HUES64 (cell line): ENCODE data around the gene FAM124A.
"Not testable (repeated sequence)": the region's sequence is repeated elsewhere in the genome, so short reads cannot be mapped to it uniquely, and the experiment has no call there.

Experiments
- H3K27ac ChIP-seq: 2 replicates; pipeline ENCODE4 v1.7.0; 2013; ENCODE audit warnings: low read depth, low read length, inconsistent platforms
- H3K27me3 ChIP-seq: 2 replicates; pipeline ENCODE4 v1.6.1; 2013; ENCODE audit warnings: mild to moderate bottlenecking, low read length; ENCODE audit not compliant: insufficient read depth
- H3K36me3 ChIP-seq: 2 replicates; pipeline ENCODE4 v1.6.1; 2013; ENCODE audit warnings: mild to moderate bottlenecking, low read length; ENCODE audit not compliant: insufficient read depth
- H3K4me1 ChIP-seq: 2 replicates; pipeline ENCODE4 v1.6.1; 2013; ENCODE audit warnings: mild to moderate bottlenecking, low read length, moderate library complexity; ENCODE audit not compliant: insufficient read depth
- H3K4me3 ChIP-seq: 2 replicates; pipeline ENCODE4 v1.5.1; 2013; ENCODE audit warnings: mild to moderate bottlenecking, low read length, moderate library complexity
- H3K9ac ChIP-seq: 2 replicates; pipeline ENCODE4 v1.6.1; 2013; ENCODE audit warnings: mild to moderate bottlenecking, low read depth, low read length
- H3K9me3 ChIP-seq: 2 replicates; pipeline ENCODE4 v1.6.1; 2013; ENCODE audit warnings: low read depth, low read length; ENCODE audit not compliant: insufficient read depth
- WGBS: fragments of 150-250, 120-280 bp; methylation state at CpG from one replicate; pipeline ENCODE4 v1.1.7; 2013; ENCODE audit warnings: missing lambda C conversion rate; 5-methylcytosine and 5-hydroxymethylcytosine counted together

The FAM124A gene

DNA sequence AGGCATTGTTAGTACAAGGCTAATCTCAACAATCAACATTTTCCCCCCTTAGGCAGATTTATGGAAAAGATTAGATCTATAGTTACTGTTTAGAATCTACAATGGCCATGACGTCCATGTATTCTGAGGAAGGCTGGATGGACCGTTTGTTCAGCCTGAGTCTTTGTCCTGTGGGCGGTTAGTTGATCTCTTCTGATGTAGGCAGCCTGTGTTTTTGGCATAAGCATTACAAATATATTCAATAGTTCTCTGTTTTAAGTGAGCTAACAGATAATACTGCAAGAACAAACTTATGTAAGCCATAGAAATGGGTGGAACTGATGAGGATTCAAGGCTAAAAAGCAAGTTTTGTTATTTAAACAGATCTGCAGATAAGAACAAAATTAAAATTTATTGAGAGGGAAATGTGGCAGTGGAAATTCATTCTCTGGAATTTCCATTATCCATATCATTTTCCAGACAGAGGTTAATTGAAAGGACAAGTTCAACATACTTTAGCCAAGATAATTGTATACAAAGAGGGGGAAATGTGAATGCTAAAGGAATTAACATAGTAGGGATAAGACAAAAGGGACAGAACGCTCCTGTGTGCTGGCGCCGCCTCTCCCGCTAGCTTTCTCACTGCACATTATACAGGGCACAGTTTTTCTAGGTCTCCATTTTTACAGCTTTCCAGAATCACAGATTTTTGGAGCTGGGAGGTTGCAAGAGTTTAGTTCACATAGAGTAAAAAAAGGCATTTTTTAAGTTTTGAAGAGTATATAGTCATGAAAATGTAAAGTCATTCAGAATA lies 48.6 kb downstream of the FAM124A start:
- Histone ChIP-seq H3K4me3 (no peak overlapping the region), H3K27me3 (no peaks in the 10 kb centered on the region), H3K9ac (no peak overlapping the region), H3K36me3 (peaks cover 6% of the 10 kb centered on the region; the same call in 1 of the 2 replicates), H3K4me1 (peaks cover 34% of the 10 kb centered on the region), H3K27ac (no peak overlapping the region), H3K9me3 (no peaks in the 10 kb centered on the region)
- WGBS: 87% methylated on average over 6 of the region's 7 CpGs

DNA sequence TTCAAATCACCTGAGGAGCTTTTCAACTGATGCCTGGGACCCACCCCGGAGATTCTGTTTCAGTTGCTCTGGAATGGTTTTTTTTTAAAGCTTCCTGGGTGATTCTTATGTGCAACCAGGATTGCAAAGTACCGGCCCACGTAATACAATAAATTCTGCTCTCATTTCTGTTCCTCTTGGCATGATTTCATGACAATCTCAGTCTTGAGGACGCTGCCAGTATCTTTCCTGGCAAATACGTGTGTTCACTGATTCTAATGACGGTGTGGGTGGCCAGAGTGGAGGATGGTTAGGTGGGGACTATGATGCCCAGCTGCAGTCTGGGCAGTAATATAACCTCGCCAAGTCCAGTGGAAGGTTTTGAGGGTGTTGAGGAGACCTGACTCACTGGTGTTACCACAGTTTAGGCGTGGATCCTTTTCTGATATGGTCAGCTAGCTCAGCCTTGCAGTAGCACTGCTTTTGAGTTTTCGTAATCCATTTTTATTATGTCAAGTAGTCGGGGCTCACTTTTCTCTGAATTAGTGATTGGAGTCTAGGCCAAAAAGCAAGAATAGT lies 49.4 kb downstream of the FAM124A start:
- Histone ChIP-seq H3K4me1 (peaks cover 37% of the 10 kb centered on the region), H3K27ac (no peak overlapping the region)

DNA sequence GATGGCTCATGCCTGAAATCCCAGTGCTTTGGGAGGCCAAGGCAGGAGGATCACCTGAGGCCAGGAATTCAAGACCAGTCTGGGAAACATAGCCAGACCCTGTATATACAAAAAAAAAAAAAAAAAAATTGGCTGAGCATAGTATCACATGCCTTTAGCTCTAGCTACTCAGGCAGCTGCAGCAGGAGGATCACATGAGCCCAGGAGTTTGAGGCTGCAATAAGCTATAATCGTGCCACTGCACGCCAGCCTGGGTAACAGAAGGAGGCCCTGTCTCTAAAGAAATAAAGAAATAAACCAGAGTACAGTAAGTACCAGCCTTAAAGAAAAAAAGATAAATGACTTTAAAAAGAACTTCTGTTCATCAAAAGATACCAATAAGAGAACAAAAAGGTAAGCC lies 52.9 kb downstream of the FAM124A start:
- WGBS: 94% methylated on average over 2 of the region's 2 CpGs
- no peaks in the 10 kb centered on the region for H3K27me3 ChIP-seq
- no peak overlapping the region for H3K9ac ChIP-seq
- no peak overlapping the region for H3K4me3 ChIP-seq
- no peaks in the 10 kb centered on the region for H3K9me3 ChIP-seq
- peaks cover 25% of the 10 kb centered on the region; the same call in 1 of the 2 replicates for H3K36me3 ChIP-seq
- H3K4me1 ChIP-seq: peaks cover 22% of the 10 kb centered on the region
- no peak overlapping the region for H3K27ac ChIP-seq

More for the DNA sequence above, 49.4 kb downstream of the FAM124A start:
- Histone ChIP-seq H3K27me3 (no peaks in the 10 kb centered on the region), H3K9me3 (no peaks in the 10 kb centered on the region), H3K36me3 (peaks cover 6% of the 10 kb centered on the region; the same call in 1 of the 2 replicates), H3K9ac (no peak overlapping the region), H3K4me3 (no peak overlapping the region)
- WGBS: 96% methylated on average over 10 of the region's 10 CpGs

GRCh38 chr13:51276636-51277035 lies 54.4 kb downstream of the FAM124A start:
- H3K9ac ChIP-seq: no peak overlapping the region
- H3K27ac ChIP-seq: no peak overlapping the region
- no peaks in the 10 kb centered on the region for H3K9me3 ChIP-seq
- H3K36me3 ChIP-seq: peaks cover 40% of the 10 kb centered on the region
- H3K4me1 ChIP-seq: peaks cover 7% of the 10 kb centered on the region; the same call in 1 of the 2 replicates
- WGBS: 74% methylated on average over 3 of the region's 4 CpGs
- H3K4me3 ChIP-seq: no peak overlapping the region
- no peaks in the 10 kb centered on the region for H3K27me3 ChIP-seq

DNA sequence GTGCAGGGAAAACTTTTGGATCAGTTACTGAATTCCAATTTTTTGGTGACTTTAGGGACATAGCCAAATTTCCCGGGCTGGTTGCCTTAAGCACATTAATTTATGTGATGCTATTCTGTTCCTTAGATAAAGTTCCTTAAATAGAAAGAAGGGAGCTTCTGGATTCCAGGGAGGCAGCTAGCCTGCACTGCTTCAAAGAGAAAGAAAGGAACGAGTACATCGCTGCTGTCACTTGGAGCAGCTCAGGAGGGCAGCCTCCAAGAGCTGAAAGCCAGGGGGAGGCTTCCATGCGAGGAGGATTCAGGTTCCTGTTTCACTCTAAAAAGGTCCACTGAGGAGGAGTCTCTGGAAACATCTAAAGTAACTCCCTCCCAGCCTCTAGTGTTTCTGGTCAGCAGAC lies 55.7 kb downstream of the FAM124A start:
- Histone ChIP-seq H3K36me3 (peaks cover 50% of the 10 kb centered on the region), H3K27me3 (no peaks in the 10 kb centered on the region), H3K4me3 (no peak overlapping the region), H3K27ac (no peak overlapping the region), H3K4me1 (0 out of 2 replicates have a peak, but pooled peaks cover 4% of the 10 kb centered on the region), H3K9me3 (no peaks in the 10 kb centered on the region), H3K9ac (no peak overlapping the region)
- 91% methylated on average over 4 of the region's 4 CpGs for WGBS

DNA sequence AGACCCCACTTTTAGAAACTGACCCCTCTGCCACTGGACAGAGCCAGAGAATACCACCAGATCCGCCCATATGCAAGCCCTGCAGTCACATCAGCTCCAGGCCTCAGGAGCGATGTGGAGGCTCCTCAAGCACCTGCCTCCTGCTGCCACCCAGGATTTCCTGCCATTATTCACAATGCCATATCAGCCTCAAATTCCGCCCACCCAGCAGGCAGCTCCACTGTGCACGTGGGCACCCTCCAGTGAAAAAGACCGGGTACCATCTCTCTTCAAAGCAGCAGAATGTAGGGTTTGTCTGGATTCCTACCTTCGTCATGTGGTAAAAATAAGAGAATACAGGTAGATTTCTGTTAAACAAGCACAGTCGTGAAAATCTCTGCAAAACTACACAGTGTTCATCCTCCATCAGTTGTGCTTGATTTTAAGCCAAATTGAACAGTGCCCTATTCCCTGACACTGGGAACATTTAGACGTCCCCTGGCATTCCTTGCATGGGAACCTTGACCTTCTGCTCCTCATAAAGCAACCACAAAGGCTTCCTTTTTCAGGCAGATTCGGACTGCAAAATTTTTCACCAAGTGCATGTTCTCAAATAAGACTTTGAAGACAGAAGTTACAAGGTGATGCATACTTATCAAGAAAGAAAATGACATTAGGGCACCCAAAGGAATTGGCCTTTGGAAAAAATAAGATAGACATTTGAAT lies 56.4 kb downstream of the FAM124A start:
- 72% methylated on average over 9 of the region's 9 CpGs for WGBS

DNA sequence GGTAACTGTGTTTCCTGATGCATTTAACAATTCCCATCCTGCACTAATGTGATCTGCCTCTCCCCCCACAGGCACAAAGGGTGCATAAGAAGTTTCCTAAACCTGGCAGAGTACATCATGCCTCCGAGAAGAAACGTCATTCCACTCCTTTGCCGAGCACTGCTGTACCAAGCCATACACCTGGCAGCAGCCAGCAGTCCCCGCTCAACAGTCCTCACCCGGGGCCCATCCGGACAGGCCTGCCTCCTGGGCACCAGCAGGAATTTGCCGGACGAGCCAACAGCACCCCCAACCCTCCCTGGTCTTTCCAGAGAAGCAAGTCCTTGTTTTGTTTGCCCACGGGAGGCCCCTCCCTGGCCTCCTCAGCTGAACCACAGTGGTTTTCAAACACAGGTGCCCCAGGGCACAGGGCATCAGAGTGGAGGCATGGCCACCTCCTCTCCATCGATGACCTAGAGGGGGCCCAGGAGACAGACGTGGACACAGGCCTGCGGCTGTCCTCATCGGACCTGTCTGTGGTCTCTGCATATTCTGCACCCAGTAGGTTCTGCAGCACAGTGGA lies 58.3 kb downstream of the FAM124A start:
- Histone ChIP-seq H3K9me3 (no peaks in the 10 kb centered on the region), H3K27me3 (no peaks in the 10 kb centered on the region), H3K4me3 (no peak overlapping the region), H3K27ac (peak overlapping the region; percentile 24; the same call in 1 of the 2 replicates), H3K4me1 (0 out of 2 replicates have a peak, but pooled peaks cover 7% of the 10 kb centered on the region), H3K36me3 (peaks cover 49% of the 10 kb centered on the region), H3K9ac (no peak overlapping the region)
- 92% methylated on average over 13 of the region's 13 CpGs for WGBS

More for the DNA sequence above, 56.4 kb downstream of the FAM124A start:
- Histone ChIP-seq H3K27me3 (no peaks in the 10 kb centered on the region), H3K4me3 (no peak overlapping the region), H3K9me3 (no peaks in the 10 kb centered on the region), H3K27ac (no peak overlapping the region), H3K36me3 (peaks cover 50% of the 10 kb centered on the region), H3K4me1 (0 out of 2 replicates have a peak, but pooled peaks cover 4% of the 10 kb centered on the region), H3K9ac (no peak overlapping the region)

DNA sequence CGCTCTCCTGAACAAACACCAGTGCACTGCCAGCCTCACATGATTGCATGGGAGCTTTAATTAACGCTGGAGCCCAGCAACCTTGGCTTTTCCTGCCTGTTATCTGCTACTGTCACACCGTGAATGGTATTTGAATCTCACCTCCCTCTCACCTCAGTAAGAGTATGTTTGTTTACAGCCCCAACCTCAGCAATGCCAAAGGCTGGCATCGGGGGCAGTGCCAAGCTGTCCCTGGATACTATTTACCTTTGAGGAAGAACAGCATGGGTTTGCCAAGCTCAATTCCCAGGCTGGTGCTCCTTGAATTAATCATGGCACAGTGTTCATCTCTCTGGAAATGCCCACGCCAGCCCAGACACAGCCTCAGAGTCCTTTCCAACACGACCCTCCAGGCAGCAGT lies 60.1 kb downstream of the FAM124A start:
- no peaks in the 10 kb centered on the region for H3K9me3 ChIP-seq
- H3K4me3 ChIP-seq: no peak overlapping the region
- WGBS: 89% methylated on average over 6 of the region's 6 CpGs
- H3K27me3 ChIP-seq: no peaks in the 10 kb centered on the region
- H3K9ac ChIP-seq: no peak overlapping the region
- H3K4me1 ChIP-seq: 0 out of 2 replicates have a peak, but pooled peaks cover 3% of the 10 kb centered on the region
- peaks cover 46% of the 10 kb centered on the region for H3K36me3 ChIP-seq
- no peak overlapping the region for H3K27ac ChIP-seq

DNA sequence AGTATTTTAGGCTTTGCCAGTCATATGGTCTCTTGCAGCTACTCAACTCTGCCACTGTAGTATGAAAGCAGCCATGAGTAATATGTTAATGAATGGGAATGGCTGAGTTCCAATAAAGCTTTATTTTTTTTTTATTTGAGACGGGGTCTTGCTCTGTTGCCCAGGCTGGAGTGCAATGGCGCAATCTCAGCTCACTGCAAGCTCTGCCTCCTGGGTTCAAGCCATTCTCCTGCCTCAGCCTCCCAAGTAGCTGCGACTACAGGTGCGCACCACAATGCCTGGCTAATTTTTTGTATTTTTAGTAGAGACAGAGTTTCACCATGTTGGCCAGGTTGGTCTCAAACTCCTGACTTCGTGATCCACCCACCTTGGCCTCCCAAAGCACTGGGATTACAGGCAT lies 60.7 kb downstream of the FAM124A start:
- H3K9ac ChIP-seq, H3K27ac ChIP-seq, H3K27me3 ChIP-seq, H3K9me3 ChIP-seq, H3K4me3 ChIP-seq, H3K4me1 ChIP-seq: not testable (repeated sequence)
- 98% methylated on average over 5 of the region's 5 CpGs for WGBS
- peaks cover 46% of the 10 kb centered on the region for H3K36me3 ChIP-seq

- WGBS: 100% methylated on average over 1 of the region's 1 CpG
Measured at GRCh38 chr13:51283371-51283770, 61.2 kb downstream of the FAM124A start.

DNA sequence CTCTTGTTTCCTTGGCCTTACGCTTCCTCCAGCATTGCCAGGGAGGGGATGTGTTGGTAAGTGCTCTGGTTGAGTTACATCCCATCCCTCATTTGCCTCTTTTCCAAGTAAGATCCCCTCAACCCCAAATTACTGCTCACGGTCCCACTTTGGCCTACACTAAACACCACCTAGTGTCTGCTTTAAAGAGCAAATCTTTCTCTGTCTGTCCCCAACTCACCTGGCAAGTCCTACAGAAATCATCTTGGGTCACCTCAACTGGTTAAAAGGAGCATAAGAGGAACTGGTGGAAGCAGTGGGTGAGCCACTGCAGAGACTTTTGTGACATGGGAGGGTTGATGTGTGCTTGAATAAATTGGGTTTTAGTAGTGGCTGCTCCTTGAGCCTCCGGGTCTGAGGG lies 62.1 kb downstream of the FAM124A start:
- 83% methylated on average over 2 of the region's 3 CpGs for WGBS
- H3K27me3 ChIP-seq: no peaks in the 10 kb centered on the region
- 0 out of 2 replicates have a peak, but pooled peaks cover 3% of the 10 kb centered on the region for H3K4me1 ChIP-seq
- no peak overlapping the region for H3K9ac ChIP-seq
- no peak overlapping the region for H3K27ac ChIP-seq
- no peaks in the 10 kb centered on the region for H3K9me3 ChIP-seq
- no peak overlapping the region for H3K4me3 ChIP-seq
- H3K36me3 ChIP-seq: peaks cover 35% of the 10 kb centered on the region

More at GRCh38 chr13:51283371-51283770, 61.2 kb downstream of the FAM124A start:
- H3K9ac ChIP-seq: no peak overlapping the region
- no peaks in the 10 kb centered on the region for H3K9me3 ChIP-seq
- H3K27me3 ChIP-seq: no peaks in the 10 kb centered on the region
- H3K27ac ChIP-seq: no peak overlapping the region
- peaks cover 44% of the 10 kb centered on the region for H3K36me3 ChIP-seq
- 0 out of 2 replicates have a peak, but pooled peaks cover 3% of the 10 kb centered on the region for H3K4me1 ChIP-seq
- H3K4me3 ChIP-seq: no peak overlapping the region
